K562 treated with DMSO at 1 percent for 12 hours (cell line): Measurements from ENCODE around the gene UNC13B. TPM values are rescaled to one million over a fixed set of nuclear protein-coding genes. Genes with fewer than 3 reads are reported as not detected.

Experiments
- total RNA-seq: library from RNA; unstranded; fragments of 300-600 nt; gene quantifications from 2 replicates; pipeline ENCODE4 v1.2.3, GENCODE V29; 2022; ENCODE audit not compliant: insufficient read depth

Gene UNC13B
- total RNA-seq = 5.9 and 16.9 TPM in 2 replicates

GRCh38 chr9:35161713-35162604 is at the start of gene UNC13B:
Gene UNC13B, plus strand, starts transcription at chr9:35162009. Its CDS starts 275 bp downstream, at chr9:35162284.

GRCh38 chr9:35115680-35116538 is 45.9 kb upstream of the UNC13B start, which contains the start of gene ATOSB:
Gene ATOSB, minus strand, starts transcription at chr9:35115862. Its CDS starts 7,588 bp downstream, at chr9:35108274.

Other genes starting within 250 kb of the UNC13B start
- 0.39 and 0.68 TPM in 2 replicates for gene PHF24, start 203.7 kb upstream of the UNC13B start, total RNA-seq
- gene DNAJB5, start 172.3 kb upstream of the UNC13B start, total RNA-seq = 1.9 and 5.3 TPM in 2 replicates
- 133 and 207 TPM in 2 replicates for gene VCP, start 89.4 kb upstream of the UNC13B start, total RNA-seq
- 17.9 and 24.9 TPM in 2 replicates for gene FANCG, start 82.1 kb upstream of the UNC13B start, total RNA-seq
- gene PIGO, start 65.4 kb upstream of the UNC13B start, total RNA-seq = 6.2 and 11.2 TPM in 2 replicates
- 135 and 175 TPM in 2 replicates for gene STOML2, start 58.9 kb upstream of the UNC13B start, total RNA-seq
- gene ATOSB, start 46.1 kb upstream of the UNC13B start, total RNA-seq = 4.7 and 7.6 TPM in 2 replicates